HFFc6 (cell line): ENCODE results near the gene NINJ2. TPM values are rescaled to one million over a fixed set of nuclear protein-coding genes. Genes with fewer than 3 reads are reported as not detected.
A peak's percentile ranks its signal among the peaks of the same experiment; 100 is the strongest.

Source experiments
- DNase-seq: peaks from one replicate; pipeline ENCODE4 v3.0.0-alpha.2; 2018
- H3K27ac Mint-ChIP-seq: 2 replicates; pipeline ENCODE4 v1.8.0; 2020; ENCODE audit warnings: mild to moderate bottlenecking, mixed read lengths
- H3K27me3 Mint-ChIP-seq: 2 replicates; pipeline ENCODE4 v1.8.0; 2021; ENCODE audit warnings: mild to moderate bottlenecking, moderate library complexity, mixed read lengths; ENCODE audit not compliant: insufficient read depth
- H3K36me3 Mint-ChIP-seq: 2 replicates; pipeline ENCODE4 v1.8.0; 2021; ENCODE audit warnings: low read depth, mixed read lengths
- H3K4me1 Mint-ChIP-seq: 2 replicates; pipeline ENCODE4 v1.8.0; 2020; ENCODE audit warnings: low read depth, mixed read lengths
- H3K4me3 Mint-ChIP-seq: 2 replicates; pipeline ENCODE4 v1.8.0; 2020; ENCODE audit warnings: mild to moderate bottlenecking, moderate library complexity, mixed read lengths
- H3K9me3 Mint-ChIP-seq: 2 replicates; pipeline ENCODE4 v1.8.0; 2020; ENCODE audit warnings: mild to moderate bottlenecking, mixed read lengths
- total RNA-seq, 6 experiments: library from RNA; stranded (reverse); fragmentation: NEBNext Ultra II Directional; extraction: Animal tissue kit (Norgen Biotek cat#: 25700); gene quantifications; 2 replicates in 1 of 6; 3 replicates in 5 of 6; pipeline ENCODE4 v1.2.3, GENCODE V29; 2021
- TF ChIP-seq, protein P1 (sequence below): fragments of 200-600 bp; sonication (generic); IDR thresholded peaks from 2 replicates; pipeline ENCODE4 v1.5.0; 2021; ENCODE audit warnings: antibody characterized with exemption, mild to moderate bottlenecking

NINJ2 gene
- total RNA-seq, 6 experiments from 2014 or later: not detected

DNA sequence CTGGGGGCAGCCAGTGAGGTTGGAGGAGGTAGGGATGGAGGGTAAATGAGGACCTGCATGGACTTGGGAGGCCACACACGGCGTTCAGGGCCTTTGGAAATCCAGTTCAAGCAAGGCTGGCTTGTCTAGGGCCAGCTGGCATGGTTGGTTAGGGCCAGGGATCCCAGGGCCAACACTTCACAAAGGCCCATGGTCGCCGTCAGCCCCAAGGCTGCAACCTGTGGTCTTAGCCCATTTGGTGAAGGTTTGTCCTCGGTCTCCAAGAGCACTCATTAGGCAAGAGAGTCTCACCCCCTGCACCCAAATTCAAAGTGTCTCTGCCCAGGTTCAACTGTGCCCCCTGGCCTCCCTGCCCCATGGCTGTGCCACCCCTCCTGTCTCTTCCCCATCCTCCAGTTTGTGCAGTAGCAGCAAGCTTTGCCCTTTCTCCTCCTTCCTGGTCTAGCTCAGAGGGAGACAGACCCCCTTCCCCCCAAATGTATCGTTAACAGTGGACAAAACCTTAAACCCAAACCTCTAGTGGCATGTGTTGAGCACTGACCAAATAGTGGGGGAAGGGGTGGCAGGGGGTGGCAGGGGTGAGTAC lies 94.1 kb downstream of the NINJ2 start:
- peak overlapping the region; percentile 89; the same call in 1 of the 2 replicates for H3K4me3 Mint-ChIP-seq

DNA sequence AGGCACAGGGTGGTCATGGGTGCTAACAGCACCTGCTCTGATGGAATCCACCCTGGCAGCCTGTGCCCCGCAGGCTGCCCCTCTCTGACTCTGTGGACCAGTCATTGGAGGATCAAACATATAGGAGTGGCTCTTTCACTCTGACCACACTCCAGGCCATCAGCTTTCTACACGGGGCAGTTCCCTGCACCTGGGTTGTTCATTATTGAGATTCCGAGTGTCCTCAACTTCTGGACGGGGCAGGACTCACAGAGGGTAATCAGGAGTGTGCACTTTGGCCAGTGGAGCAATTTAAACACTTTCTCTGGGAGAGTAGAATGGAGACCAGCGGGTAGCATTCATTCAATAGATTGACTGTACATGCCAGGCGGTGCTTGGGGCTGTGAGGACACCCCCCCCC lies 94.8 kb downstream of the NINJ2 start:
- DNase-seq: no peak
- no peak overlapping the region for H3K27ac Mint-ChIP-seq
- H3K36me3 Mint-ChIP-seq: no peaks in the 10 kb centered on the region
- H3K4me3 Mint-ChIP-seq: no peak overlapping the region
- TF ChIP-seq, protein P1, sequence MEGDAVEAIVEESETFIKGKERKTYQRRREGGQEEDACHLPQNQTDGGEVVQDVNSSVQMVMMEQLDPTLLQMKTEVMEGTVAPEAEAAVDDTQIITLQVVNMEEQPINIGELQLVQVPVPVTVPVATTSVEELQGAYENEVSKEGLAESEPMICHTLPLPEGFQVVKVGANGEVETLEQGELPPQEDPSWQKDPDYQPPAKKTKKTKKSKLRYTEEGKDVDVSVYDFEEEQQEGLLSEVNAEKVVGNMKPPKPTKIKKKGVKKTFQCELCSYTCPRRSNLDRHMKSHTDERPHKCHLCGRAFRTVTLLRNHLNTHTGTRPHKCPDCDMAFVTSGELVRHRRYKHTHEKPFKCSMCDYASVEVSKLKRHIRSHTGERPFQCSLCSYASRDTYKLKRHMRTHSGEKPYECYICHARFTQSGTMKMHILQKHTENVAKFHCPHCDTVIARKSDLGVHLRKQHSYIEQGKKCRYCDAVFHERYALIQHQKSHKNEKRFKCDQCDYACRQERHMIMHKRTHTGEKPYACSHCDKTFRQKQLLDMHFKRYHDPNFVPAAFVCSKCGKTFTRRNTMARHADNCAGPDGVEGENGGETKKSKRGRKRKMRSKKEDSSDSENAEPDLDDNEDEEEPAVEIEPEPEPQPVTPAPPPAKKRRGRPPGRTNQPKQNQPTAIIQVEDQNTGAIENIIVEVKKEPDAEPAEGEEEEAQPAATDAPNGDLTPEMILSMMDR: no peak
- no peaks in the 10 kb centered on the region; the same call in none of the 2 replicates for H3K27me3 Mint-ChIP-seq
- H3K9me3 Mint-ChIP-seq: no peaks in the 10 kb centered on the region
- H3K4me1 Mint-ChIP-seq: peaks cover 37% of the 10 kb centered on the region

More for the DNA sequence above, 94.1 kb downstream of the NINJ2 start:
- Mint-ChIP-seq H3K27ac (peak overlapping the region; percentile 95; the same call in 1 of the 2 replicates), H3K27me3 (no peaks in the 10 kb centered on the region; the same call in none of the 2 replicates), H3K36me3 (no peaks in the 10 kb centered on the region), H3K9me3 (no peaks in the 10 kb centered on the region), H3K4me1 (peaks cover 30% of the 10 kb centered on the region)
- no peak for DNase-seq
- TF ChIP-seq, protein P1: no peak

DNA sequence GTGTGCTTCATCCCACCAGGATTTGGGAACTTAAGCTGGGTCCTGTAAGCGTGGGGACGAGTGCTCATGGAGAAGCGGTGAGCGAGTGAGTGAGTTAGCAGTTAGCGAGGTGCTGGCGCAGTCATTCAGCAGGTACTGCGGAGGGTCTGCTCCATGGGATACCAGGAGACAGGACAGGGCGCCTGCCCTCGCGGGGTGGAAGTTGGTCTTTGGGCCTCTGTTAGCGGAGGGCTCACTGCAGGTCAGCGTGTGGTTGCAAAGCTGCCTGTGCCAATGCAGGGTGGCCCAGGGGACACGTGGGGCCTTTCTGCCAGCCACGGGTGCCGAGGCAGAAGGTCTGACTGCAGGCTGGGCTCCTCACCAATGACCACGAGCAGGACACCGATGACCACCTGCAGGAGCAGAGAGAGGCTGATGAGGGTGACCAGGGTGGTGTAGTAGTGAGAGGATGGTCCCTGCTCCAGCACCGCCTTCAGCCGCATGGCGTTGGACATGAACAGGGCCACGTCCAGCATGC lies 97.6 kb downstream of the NINJ2 start:
- no peak overlapping the region for H3K4me3 Mint-ChIP-seq
- peaks cover 19% of the 10 kb centered on the region for H3K4me1 Mint-ChIP-seq
- no peak for DNase-seq
- no peaks in the 10 kb centered on the region for H3K9me3 Mint-ChIP-seq
- no peak overlapping the region for H3K27ac Mint-ChIP-seq
- TF ChIP-seq, protein P1: no peak
- H3K27me3 Mint-ChIP-seq: peaks cover 5% of the 10 kb centered on the region
- H3K36me3 Mint-ChIP-seq: no peaks in the 10 kb centered on the region

DNA sequence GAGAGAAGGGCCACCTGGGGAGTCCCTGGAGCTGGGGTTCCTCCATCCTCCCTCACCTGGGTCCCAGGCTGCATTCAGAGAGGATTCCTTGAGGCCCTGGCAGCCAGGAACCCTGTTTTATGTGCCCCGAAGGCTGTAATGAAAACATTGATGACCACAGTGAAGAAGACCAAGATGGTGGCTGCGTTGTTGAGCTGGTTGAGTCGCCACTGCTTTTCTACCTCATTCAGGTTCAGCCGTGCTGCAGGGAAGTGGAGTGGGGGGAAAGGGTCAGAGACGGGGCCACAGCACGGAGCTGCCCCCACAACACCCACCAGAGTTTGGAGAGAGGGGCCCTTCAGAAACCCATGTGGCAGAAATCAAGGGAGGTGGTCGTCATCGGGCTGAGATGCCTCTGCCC lies 98.1 kb downstream of the NINJ2 start:
- TF ChIP-seq, protein P1: no peak
- Mint-ChIP-seq H3K4me3 (no peak overlapping the region), H3K27ac (no peak overlapping the region), H3K27me3 (peaks cover 10% of the 10 kb centered on the region), H3K9me3 (no peaks in the 10 kb centered on the region), H3K4me1 (peaks cover 17% of the 10 kb centered on the region), H3K36me3 (no peaks in the 10 kb centered on the region)
- no peak for DNase-seq

DNA sequence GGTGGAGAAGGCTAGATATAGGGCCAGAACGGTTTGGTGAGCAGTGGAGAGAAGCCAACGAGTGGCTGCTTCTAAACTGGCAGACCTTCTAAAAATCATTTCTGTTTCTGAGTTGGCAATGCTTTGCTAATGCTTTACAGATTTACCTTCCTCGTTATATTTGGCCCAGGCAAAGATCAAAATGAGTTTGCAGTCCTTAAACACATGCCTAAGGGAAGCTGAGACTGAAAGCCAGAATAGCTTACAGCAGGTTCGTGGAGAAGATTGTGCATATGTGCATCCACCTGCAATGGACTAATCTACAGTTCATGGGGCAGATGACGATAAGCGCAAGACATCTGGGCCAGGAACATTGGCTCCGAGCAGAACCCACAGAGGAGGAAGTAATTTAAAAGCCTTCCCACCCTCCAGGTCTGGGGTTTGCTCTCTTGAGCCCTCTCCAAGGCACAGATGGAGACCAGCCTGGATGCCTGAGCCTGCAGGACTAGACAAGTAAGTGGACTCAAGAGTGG lies 99.4 kb downstream of the NINJ2 start:
- Mint-ChIP-seq H3K36me3 (no peaks in the 10 kb centered on the region), H3K4me3 (peak overlapping the region; percentile 35)

More for the DNA sequence above, 99.4 kb downstream of the NINJ2 start:
- TF ChIP-seq, protein P1: no peak
- Mint-ChIP-seq H3K27me3 (peaks cover 21% of the 10 kb centered on the region), H3K9me3 (no peaks in the 10 kb centered on the region), H3K27ac (peak overlapping the region; percentile 8; the same call in 1 of the 2 replicates), H3K4me1 (peaks cover 10% of the 10 kb centered on the region)
- DNase-seq: no peak
